Transverse colon (tissue), 3 donors: ENCODE measurements around the gene FOXL1.

Experiments used
- POLR2A ChIP-seq: fragments of 450-650 bp; IDR thresholded peaks from one replicate; pipeline ENCODE4 v1.6.1; 2016; ENCODE audit warnings: antibody characterized with exemption, mild to moderate bottlenecking, moderate library complexity
- TF ChIP-seq, protein P1 (sequence below), 5 experiments: fragments of 200-600 bp in 3 of 5; fragments of 450-650 bp in 2 of 5; sonication (generic) in 3 of 5; IDR thresholded peaks; 1 replicate in 2 of 5; 2 replicates in 3 of 5; pipeline ENCODE4 v1.5.1; 2016 to 2017; ENCODE audit warnings: antibody characterized with exemption in 5 of 5, inconsistent platforms in 3 of 5, mild to moderate bottlenecking in 2 of 5, moderate library complexity in 1 of 5

DNA sequence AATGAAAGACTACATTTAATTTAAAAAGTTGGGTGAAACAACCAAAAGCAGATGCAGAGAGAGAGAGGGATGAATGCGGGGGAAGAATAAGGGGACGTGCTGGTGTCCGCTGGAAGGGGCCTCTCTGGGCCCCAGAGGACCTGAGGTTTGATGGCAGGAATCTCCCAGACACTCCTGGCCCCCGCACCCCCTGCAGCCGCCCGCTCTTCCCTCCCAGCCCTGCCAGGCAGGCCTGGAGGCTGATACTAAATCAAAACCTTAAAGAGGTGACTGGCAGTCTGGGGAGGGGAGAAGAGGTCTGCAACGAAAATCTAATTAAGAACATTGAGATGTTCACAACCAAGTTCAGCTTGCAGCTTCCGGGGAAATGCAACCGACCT is 2.4 kb downstream of the FOXL1 start:
- no peak for TF ChIP-seq POLR2A
- TF ChIP-seq, protein P1, sequence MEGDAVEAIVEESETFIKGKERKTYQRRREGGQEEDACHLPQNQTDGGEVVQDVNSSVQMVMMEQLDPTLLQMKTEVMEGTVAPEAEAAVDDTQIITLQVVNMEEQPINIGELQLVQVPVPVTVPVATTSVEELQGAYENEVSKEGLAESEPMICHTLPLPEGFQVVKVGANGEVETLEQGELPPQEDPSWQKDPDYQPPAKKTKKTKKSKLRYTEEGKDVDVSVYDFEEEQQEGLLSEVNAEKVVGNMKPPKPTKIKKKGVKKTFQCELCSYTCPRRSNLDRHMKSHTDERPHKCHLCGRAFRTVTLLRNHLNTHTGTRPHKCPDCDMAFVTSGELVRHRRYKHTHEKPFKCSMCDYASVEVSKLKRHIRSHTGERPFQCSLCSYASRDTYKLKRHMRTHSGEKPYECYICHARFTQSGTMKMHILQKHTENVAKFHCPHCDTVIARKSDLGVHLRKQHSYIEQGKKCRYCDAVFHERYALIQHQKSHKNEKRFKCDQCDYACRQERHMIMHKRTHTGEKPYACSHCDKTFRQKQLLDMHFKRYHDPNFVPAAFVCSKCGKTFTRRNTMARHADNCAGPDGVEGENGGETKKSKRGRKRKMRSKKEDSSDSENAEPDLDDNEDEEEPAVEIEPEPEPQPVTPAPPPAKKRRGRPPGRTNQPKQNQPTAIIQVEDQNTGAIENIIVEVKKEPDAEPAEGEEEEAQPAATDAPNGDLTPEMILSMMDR (IDR thresholded peaks at IDR 0.05) = no peak
